OCI-LY3 (cell line): ENCODE data around the gene FGD4.

Source experiments
- H2AFZ ChIP-seq: fragments of 200-600, 300-600 bp; shearing (Covaris generic); 2 replicates; pipeline ENCODE4 v1.6.0; 2014; ENCODE audit warnings: antibody characterized with exemption, low read depth, low read length
- H3K27ac ChIP-seq: fragments of 200-600, 300-600 bp; sonication (generic); 2 replicates; pipeline ENCODE4 v1.5.1; 2014; ENCODE audit warnings: mild to moderate bottlenecking, low read length, moderate library complexity, mixed read lengths
- H3K27me3 ChIP-seq: fragments of 200-600, 300-600 bp; sonication (generic); 2 replicates; pipeline ENCODE4 v1.6.1; 2014; ENCODE audit warnings: low read depth, low read length, mixed read lengths
- H3K36me3 ChIP-seq: fragments of 200-600, 300-600 bp; sonication (generic); replicated peaks from 2 replicates; pipeline ENCODE3; 2014; ENCODE audit warnings: low read depth, low read length, mixed read lengths
- H3K4me1 ChIP-seq: fragments of 300-600, 200-600 bp; sonication (generic); 2 replicates; pipeline ENCODE4 v1.6.1; 2014; ENCODE audit warnings: low read length, mixed read lengths
- H3K4me2 ChIP-seq: fragments of 200-600, 300-600 bp; sonication (generic); 2 replicates; pipeline ENCODE4 v1.6.1; 2014; ENCODE audit warnings: low read length, mixed read lengths
- H3K4me3 ChIP-seq: fragments of 300-600, 200-600 bp; sonication (generic); 2 replicates; pipeline ENCODE4 v1.5.1; 2014; ENCODE audit warnings: antibody characterized with exemption, mild to moderate bottlenecking, low read length, moderate library complexity
- H3K79me2 ChIP-seq: fragments of 300-600, 200-600 bp; shearing (Covaris generic); 2 replicates; pipeline ENCODE4 v1.6.1; 2014; ENCODE audit warnings: mild to moderate bottlenecking, low read length, mixed read lengths
- H3K9ac ChIP-seq: fragments of 300-600, 200-600 bp; shearing (Covaris generic); 2 replicates; pipeline ENCODE4 v1.6.0; 2014; ENCODE audit warnings: mild to moderate bottlenecking, low read length, moderate library complexity
- H3K9me3 ChIP-seq: fragments of 200-600, 300-600 bp; shearing (Covaris generic); 2 replicates; pipeline ENCODE4 v1.6.1; 2014; ENCODE audit warnings: low read length, mixed read lengths; ENCODE audit not compliant: insufficient read depth
- H4K20me1 ChIP-seq: fragments of 200-600, 300-600 bp; sonication (generic); 2 replicates; pipeline ENCODE4 v1.6.1; 2016; ENCODE audit warnings: low read length, mixed read lengths; ENCODE audit not compliant: insufficient read depth
- CTCF ChIP-seq: fragments of 200-600, 300-600 bp; sonication (generic); IDR thresholded peaks from 2 replicates; pipeline ENCODE4 v1.5.1; 2014; ENCODE audit warnings: antibody characterized with exemption, low read length, low read depth
- EZH2phosphoT487 ChIP-seq: fragments of 200-600 bp; shearing (Covaris generic); IDR thresholded peaks from 2 replicates; pipeline ENCODE4 v1.6.1; 2018; ENCODE audit warnings: antibody characterized with exemption, mixed run types, low read depth

The FGD4 gene

GRCh38 chr12:32544893-32545292 lies 145.5 kb downstream of the FGD4 start:
- no peak for TF ChIP-seq CTCF
- no peak for TF ChIP-seq EZH2phosphoT487
- Histone ChIP-seq H4K20me1 (no peaks in the 10 kb centered on the region), H3K27me3 (no peaks in the 10 kb centered on the region), H3K9me3 (no peaks in the 10 kb centered on the region), H3K9ac (no peak overlapping the region), H3K36me3 (no peaks in the 10 kb centered on the region), H3K27ac (no peak overlapping the region), H3K79me2 (no peaks in the 10 kb centered on the region), H3K4me3 (no peak overlapping the region), H2AFZ (no peak overlapping the region), H3K4me2 (no peak overlapping the region), H3K4me1 (peaks cover 2% of the 10 kb centered on the region)

- no peak overlapping the region for H3K27ac ChIP-seq
- peaks cover 8% of the 10 kb centered on the region for H3K4me1 ChIP-seq
- H3K27me3 ChIP-seq, result no peaks in the 10 kb centered on the region
- no peak overlapping the region for H3K4me3 ChIP-seq
- no peak overlapping the region for H3K9ac ChIP-seq
- no peak overlapping the region for H3K4me2 ChIP-seq
- no peaks in the 10 kb centered on the region for H3K36me3 ChIP-seq
- H4K20me1 ChIP-seq, result no peaks in the 10 kb centered on the region
- TF ChIP-seq CTCF (no peak), EZH2phosphoT487 (no peak)
- H3K79me2 ChIP-seq, result no peaks in the 10 kb centered on the region
- no peaks in the 10 kb centered on the region for H3K9me3 ChIP-seq
- no peak overlapping the region for H2AFZ ChIP-seq
Measured at GRCh38 chr12:32545413-32545980, 146.1 kb downstream of the FGD4 start.

GRCh38 chr12:32546272-32546671 lies 146.9 kb downstream of the FGD4 start:
- Histone ChIP-seq H3K36me3 (no peaks in the 10 kb centered on the region), H3K9me3 (no peaks in the 10 kb centered on the region), H3K27me3 (no peaks in the 10 kb centered on the region), H3K9ac (no peak overlapping the region), H4K20me1 (no peaks in the 10 kb centered on the region), H3K79me2 (no peaks in the 10 kb centered on the region), H3K27ac (no peak overlapping the region), H3K4me3 (no peak overlapping the region), H2AFZ (no peak overlapping the region), H3K4me1 (peaks cover 13% of the 10 kb centered on the region), H3K4me2 (no peak overlapping the region)
- TF ChIP-seq CTCF (no peak), EZH2phosphoT487 (no peak)

GRCh38 chr12:32548691-32549281 lies 149.4 kb downstream of the FGD4 start:
- no peaks in the 10 kb centered on the region for H3K79me2 ChIP-seq
- TF ChIP-seq CTCF (no peak), EZH2phosphoT487 (no peak)
- no peak overlapping the region for H3K27ac ChIP-seq
- H4K20me1 ChIP-seq, result no peaks in the 10 kb centered on the region
- no peak overlapping the region for H3K4me2 ChIP-seq
- no peak overlapping the region for H3K9ac ChIP-seq
- H3K9me3 ChIP-seq, result no peaks in the 10 kb centered on the region
- no peak overlapping the region for H2AFZ ChIP-seq
- H3K4me1 ChIP-seq, result peaks cover 13% of the 10 kb centered on the region
- no peak overlapping the region for H3K4me3 ChIP-seq
- no peaks in the 10 kb centered on the region for H3K27me3 ChIP-seq
- no peaks in the 10 kb centered on the region for H3K36me3 ChIP-seq
